ENCODE results near the gene CDK17.

DNA sequence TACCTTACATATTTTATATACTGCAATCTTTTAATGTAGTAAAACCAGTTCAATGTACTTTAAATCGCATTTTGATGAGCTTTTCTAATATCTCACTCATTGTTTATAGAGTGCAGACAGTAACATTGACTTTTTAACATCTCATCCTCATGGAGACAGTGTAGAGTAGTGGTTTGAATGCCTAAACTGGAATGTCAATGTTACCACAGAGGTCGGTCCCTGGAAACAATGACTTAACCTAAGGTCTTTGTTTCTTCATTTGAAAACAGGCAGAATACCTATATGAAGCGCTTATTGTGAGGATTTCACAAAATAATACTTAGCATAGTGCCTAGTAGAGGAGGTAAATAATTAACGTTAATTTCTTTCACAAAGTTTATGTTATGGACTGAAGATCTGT, 5.0 kb downstream of the CDK17 start:
- TF ChIP-seq, protein P1, sequence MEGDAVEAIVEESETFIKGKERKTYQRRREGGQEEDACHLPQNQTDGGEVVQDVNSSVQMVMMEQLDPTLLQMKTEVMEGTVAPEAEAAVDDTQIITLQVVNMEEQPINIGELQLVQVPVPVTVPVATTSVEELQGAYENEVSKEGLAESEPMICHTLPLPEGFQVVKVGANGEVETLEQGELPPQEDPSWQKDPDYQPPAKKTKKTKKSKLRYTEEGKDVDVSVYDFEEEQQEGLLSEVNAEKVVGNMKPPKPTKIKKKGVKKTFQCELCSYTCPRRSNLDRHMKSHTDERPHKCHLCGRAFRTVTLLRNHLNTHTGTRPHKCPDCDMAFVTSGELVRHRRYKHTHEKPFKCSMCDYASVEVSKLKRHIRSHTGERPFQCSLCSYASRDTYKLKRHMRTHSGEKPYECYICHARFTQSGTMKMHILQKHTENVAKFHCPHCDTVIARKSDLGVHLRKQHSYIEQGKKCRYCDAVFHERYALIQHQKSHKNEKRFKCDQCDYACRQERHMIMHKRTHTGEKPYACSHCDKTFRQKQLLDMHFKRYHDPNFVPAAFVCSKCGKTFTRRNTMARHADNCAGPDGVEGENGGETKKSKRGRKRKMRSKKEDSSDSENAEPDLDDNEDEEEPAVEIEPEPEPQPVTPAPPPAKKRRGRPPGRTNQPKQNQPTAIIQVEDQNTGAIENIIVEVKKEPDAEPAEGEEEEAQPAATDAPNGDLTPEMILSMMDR (IDR thresholded peaks at IDR 0.05), result no peak
- no peak for TF ChIP-seq EZH2 (IDR thresholded peaks at IDR 0.05; ENCODE audit: borderline replicate concordance, insufficient read depth, low read depth, low read length, poor library complexity, severe bottlenecking)

Data from B cell (primary cell).